Kidney epithelial cell (primary cell): Measurements from ENCODE around the gene CLCA1. TPM values are rescaled to one million over a fixed set of nuclear protein-coding genes. Genes with fewer than 3 reads are reported as not detected.

Experiments used
- DNase-seq: peaks from one replicate; pipeline ENCODE4 v3.0.0-alpha.2; 2010; ENCODE audit warnings: low read depth
- H3K27me3 ChIP-seq: 2 replicates; pipeline ENCODE4 v1.6.0; 2011; ENCODE audit warnings: low read length; ENCODE audit not compliant: control insufficient read depth, insufficient read depth
- H3K36me3 ChIP-seq: 2 replicates; pipeline ENCODE4 v1.5.1; 2011; ENCODE audit warnings: low read length; ENCODE audit not compliant: control insufficient read depth, insufficient read depth
- H3K4me3 ChIP-seq: 2 replicates; pipeline ENCODE4 v1.5.1; 2011; ENCODE audit warnings: low read depth, mild to moderate bottlenecking, control low read depth, low read length
- total RNA-seq: library from RNA; depleted of rRNA; stranded (reverse); fragments of >200 nt; gene quantifications from 2 replicates; pipeline ENCODE4 v1.2.3, GENCODE V29; 2015
- TF ChIP-seq, protein P1 (sequence below): IDR thresholded peaks from 2 replicates; pipeline ENCODE4 v1.5.1; 2011; ENCODE audit warnings: mild to moderate bottlenecking, moderate library complexity, low read length, control low read depth, inconsistent platforms; ENCODE audit not compliant: insufficient read depth, poor library complexity, severe bottlenecking

The CLCA1 gene
- total RNA-seq, 1 donor from 2014 or later, result not detected

- no peaks in the 10 kb centered on the region for H3K36me3 ChIP-seq
- TF ChIP-seq, protein P1, sequence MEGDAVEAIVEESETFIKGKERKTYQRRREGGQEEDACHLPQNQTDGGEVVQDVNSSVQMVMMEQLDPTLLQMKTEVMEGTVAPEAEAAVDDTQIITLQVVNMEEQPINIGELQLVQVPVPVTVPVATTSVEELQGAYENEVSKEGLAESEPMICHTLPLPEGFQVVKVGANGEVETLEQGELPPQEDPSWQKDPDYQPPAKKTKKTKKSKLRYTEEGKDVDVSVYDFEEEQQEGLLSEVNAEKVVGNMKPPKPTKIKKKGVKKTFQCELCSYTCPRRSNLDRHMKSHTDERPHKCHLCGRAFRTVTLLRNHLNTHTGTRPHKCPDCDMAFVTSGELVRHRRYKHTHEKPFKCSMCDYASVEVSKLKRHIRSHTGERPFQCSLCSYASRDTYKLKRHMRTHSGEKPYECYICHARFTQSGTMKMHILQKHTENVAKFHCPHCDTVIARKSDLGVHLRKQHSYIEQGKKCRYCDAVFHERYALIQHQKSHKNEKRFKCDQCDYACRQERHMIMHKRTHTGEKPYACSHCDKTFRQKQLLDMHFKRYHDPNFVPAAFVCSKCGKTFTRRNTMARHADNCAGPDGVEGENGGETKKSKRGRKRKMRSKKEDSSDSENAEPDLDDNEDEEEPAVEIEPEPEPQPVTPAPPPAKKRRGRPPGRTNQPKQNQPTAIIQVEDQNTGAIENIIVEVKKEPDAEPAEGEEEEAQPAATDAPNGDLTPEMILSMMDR, result no peak
- H3K27me3 ChIP-seq, result no peaks in the 10 kb centered on the region
- DNase-seq, result peak; percentile 35
- no peak overlapping the region for H3K4me3 ChIP-seq
Observed at GRCh38 chr1:86517336-86517735, 48.6 kb downstream of the CLCA1 start.

- no peaks in the 10 kb centered on the region for H3K27me3 ChIP-seq
- TF ChIP-seq, protein P1, result no peak
- no peaks in the 10 kb centered on the region for H3K36me3 ChIP-seq
- H3K4me3 ChIP-seq, result no peak overlapping the region
- DNase-seq, result no peak
Observed at GRCh38 chr1:86520789-86521521, 52.2 kb downstream of the CLCA1 start.

DNA sequence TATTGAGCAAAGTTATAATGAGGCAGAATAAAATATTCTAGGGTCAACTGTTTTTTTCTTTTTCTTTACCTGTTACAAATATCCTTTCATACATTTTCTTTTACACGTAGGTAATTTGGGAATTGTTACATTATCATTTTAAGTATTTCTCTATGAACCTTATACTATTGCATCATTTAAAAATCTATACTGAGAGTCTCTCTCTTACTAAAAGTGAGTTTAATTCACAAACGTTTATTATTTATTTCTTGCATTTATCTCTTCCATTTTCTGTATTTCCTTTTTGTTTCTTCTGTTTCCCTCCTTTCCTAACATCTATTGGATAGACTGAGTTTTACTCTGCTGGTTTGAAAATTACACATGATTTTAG, 52.8 kb downstream of the CLCA1 start:
- TF ChIP-seq, protein P1, result no peak

DNA sequence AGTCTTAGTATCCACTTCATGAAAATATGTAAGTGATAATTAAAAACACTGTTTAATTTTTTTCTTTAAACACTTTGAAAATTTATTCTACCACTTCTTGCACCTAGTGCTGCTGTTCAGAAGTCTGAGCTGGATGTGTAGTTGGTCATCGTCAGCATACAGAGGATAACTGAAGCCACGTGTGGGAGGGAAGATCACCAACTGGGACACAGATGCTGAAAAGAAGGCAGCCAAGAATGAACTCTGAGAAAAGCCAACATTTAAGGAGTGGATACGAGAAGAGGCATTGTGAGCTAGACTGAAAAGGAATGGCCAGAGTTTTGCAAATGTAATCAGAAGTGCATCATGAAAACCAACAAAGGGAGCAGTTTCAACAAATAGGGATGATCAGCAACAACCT, 53.5 kb downstream of the CLCA1 start:
- H3K36me3 ChIP-seq, result no peaks in the 10 kb centered on the region
- H3K4me3 ChIP-seq, result no peak overlapping the region
- TF ChIP-seq, protein P1, result no peak
- no peaks in the 10 kb centered on the region for H3K27me3 ChIP-seq
- DNase-seq, result no peak

More for the DNA sequence above, 52.8 kb downstream of the CLCA1 start:
- DNase-seq, result no peak
- Histone ChIP-seq H3K27me3 (no peaks in the 10 kb centered on the region), H3K36me3 (no peaks in the 10 kb centered on the region), H3K4me3 (no peak overlapping the region)

DNA sequence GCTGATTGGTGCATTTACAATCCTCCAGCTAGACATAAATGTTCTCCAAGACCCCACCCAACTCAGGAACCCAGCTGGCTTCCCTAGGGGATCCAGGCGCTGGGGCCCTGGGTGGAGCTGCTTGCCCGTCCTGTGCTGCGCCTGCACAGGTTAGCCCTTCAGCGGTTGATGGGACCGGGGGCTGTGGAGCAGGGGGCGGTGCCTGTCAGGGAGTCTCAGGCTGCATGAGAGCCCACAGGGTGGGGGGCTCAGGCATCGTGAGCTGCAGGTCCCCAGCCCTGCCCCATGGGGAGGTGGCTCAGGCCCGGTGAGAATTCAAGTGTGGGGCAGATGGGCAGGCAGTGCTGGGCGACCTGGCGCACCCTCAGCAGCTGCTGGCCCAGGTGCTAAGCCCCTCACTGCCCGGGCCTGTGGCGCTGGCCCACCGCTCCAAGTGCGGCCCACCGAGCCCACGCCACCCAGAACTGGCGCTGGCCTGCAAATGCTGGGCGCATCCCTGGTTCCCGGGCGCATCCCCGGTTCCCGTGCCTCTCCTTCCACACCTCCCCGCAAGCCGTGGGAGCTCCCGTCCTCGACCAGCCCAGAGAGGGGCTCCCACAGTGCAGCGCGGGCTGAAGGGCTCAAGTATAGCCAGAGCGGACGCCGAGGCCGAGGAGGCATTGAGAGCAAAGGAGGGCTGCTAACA, 55.1 kb downstream of the CLCA1 start:
- TF ChIP-seq, protein P1, result no peak

More for the DNA sequence above, 55.1 kb downstream of the CLCA1 start:
- Histone ChIP-seq H3K4me3 (no peak overlapping the region), H3K36me3 (no peaks in the 10 kb centered on the region), H3K27me3 (no peaks in the 10 kb centered on the region)
- no peak for DNase-seq
